ENCODE measurements around the gene TUT1.

DNA sequence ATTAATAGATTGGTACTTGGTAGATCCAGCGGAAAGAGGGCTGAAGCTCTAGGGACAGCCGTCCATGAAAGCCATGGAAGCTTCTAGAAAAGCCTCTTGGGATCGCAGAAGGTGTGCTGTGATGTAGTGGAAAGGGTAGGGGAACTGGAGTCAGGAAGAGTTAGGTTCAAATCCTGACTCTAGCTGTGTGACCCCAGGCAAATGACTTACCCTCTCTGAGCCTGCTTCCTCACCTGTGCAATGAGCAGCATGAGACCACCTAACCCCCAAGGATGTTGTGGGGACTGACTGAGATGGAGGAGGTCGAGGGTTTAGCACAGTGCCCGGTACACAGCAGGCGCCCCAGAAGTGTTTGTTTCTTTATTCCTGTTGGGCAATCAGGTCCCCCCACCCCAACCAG is 19.1 kb upstream of the TUT1 start:
- TF ChIP-seq, protein P1, sequence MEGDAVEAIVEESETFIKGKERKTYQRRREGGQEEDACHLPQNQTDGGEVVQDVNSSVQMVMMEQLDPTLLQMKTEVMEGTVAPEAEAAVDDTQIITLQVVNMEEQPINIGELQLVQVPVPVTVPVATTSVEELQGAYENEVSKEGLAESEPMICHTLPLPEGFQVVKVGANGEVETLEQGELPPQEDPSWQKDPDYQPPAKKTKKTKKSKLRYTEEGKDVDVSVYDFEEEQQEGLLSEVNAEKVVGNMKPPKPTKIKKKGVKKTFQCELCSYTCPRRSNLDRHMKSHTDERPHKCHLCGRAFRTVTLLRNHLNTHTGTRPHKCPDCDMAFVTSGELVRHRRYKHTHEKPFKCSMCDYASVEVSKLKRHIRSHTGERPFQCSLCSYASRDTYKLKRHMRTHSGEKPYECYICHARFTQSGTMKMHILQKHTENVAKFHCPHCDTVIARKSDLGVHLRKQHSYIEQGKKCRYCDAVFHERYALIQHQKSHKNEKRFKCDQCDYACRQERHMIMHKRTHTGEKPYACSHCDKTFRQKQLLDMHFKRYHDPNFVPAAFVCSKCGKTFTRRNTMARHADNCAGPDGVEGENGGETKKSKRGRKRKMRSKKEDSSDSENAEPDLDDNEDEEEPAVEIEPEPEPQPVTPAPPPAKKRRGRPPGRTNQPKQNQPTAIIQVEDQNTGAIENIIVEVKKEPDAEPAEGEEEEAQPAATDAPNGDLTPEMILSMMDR (IDR thresholded peaks at IDR 0.05) = no peak
- TF ChIP-seq POLR2A (IDR thresholded peaks at IDR 0.05) (no peak), EP300 (IDR thresholded peaks at IDR 0.05) (no peak)
